GM21717 (cell line): ENCODE measurements around the gene ARHGAP21.

Experiments used
- ATAC-seq: cut with Tn5 transposase; IDR thresholded peaks from one replicate; pipeline ENCODE4 v1.9.1; 2021; ENCODE audit warnings: mild to moderate bottlenecking, moderate library complexity; ENCODE audit not compliant: unreplicated experiment

The ARHGAP21 gene

GRCh38 chr10:24723386-24723787 lies 300 bp downstream of the ARHGAP21 start:
- ATAC-seq: peak; percentile 29

- ATAC-seq: peak; percentile 17
These were observed 856 bp downstream of the ARHGAP21 start for GRCh38 chr10:24722676-24723385.

DNA sequence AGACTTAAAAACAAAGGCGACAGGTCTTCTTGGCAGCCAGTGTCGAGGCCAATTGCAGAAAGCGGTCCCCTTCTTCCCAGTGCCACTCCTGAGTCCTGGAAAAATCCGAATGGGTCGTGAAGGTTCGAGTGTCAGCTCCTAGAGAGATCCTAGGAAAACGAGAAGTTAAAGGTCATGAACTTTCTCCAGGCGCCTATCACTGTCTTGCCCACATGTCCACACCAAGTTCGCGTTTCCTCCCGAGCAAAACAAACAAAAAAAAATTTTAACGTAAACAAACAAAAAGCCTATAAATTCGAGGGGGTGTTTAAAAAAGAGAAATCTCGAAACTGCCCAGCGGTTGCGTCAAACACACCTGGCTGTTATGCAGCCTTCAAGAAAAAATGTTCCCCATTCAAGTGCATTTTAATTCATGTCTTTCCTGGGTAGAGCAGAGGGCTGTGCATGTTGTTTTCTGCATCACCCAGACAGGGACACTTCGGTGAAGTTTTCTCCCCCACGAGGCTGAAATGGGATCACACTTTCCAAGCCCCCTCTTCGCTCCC lies 1.5 kb downstream of the ARHGAP21 start:
- no peak for ATAC-seq

- ATAC-seq: no peak
These were observed 2.2 kb downstream of the ARHGAP21 start for GRCh38 chr10:24721229-24722106.

GRCh38 chr10:24720096-24720495 lies 3.6 kb downstream of the ARHGAP21 start:
- no peak for ATAC-seq

- ATAC-seq: no peak
These were observed 5.4 kb downstream of the ARHGAP21 start for GRCh38 chr10:24718031-24718855.

DNA sequence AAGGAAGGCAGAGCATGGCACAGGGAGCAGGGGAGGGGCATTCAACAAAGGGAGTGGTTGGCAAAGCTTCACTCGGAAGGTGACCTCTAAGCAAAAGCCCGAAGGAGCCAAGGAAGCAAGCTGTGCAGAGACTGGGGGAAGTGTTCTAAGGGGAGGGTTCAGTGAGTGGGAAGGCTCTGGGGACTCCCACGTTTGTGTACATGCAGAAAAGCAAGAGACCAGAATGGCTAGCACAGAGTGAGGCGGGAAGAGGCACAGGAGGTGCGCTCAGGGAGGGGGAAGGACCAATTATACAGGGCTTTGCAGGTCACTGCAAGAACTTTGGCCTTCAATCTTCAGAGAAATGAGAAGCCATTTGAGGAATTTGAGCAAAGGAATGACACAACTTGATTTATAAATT lies 7.4 kb downstream of the ARHGAP21 start:
- no peak for ATAC-seq

GRCh38 chr10:24715246-24715769 lies 8.4 kb downstream of the ARHGAP21 start:
- no peak for ATAC-seq

DNA sequence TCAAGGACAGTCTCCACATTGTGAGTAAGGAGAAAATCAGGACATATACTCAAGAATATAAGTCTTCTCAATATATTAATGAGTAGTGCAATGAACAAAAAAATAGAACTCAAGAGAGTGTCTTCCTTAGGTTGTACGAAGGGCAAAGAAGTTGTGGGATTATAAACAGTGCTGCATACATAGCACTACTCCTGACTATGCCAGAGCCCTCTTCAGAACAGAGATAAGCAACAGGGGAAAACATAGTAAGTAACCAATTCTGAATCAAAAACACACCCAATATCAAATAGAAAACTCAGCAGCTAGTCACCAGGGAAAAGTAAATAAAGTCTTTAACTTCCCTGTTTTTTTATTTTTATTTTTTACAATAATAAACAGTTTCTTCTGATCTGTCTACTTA lies 10.6 kb downstream of the ARHGAP21 start:
- no peak for ATAC-seq

DNA sequence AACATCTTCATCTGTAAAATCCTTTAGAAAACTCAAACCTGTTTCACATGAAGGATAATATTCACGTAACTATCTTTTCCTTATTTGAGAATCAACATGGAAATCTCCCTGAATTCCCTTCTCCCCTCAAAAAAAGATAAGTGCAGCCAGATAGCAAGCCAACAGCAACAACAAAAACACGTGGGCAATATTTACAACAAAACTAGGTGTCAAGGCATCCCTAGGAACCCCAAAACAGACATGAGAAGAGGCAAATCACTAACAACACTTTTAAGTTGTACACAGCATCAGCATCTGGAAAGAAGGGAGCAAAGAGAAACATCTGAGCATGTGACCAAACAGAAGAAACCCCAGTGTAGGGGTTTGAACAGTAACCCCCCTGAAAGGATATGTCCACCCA lies 12.2 kb downstream of the ARHGAP21 start:
- no peak for ATAC-seq

- no peak for ATAC-seq
These were observed 15.6 kb downstream of the ARHGAP21 start for GRCh38 chr10:24708081-24708480.

- ATAC-seq: no peak
These were observed 16.2 kb downstream of the ARHGAP21 start for GRCh38 chr10:24707445-24707844.

DNA sequence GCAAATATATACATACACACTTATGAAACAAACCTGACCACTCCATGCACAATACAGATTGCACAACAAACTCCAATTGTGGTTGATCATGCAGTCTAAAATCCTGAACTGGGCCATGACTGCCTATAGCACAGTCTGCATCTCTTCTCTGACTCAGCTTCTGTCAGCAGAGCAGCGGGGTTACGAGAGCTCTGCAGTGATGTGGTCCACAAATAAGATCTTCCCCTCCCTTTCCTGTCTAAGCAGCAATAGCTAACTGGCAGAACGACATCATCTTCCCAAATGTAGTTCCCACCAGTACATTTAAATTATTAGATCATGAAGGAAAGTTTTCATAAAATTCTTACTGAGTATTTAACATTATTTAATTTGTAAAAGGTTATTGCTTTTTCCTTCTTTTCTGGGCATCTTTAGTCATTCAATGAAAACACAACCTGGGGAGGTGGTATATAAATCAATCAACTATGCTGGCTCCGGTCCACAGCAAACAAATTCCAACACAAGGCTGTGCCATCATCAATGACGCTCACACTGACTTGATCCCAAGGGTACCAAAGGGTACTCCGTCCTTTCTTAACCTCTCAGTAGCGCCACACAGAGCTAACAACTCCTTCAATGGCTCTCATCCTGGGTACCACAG lies 17.1 kb downstream of the ARHGAP21 start:
- no peak for ATAC-seq

- no peak for ATAC-seq
These were observed 20.0 kb downstream of the ARHGAP21 start for GRCh38 chr10:24703700-24704099.

DNA sequence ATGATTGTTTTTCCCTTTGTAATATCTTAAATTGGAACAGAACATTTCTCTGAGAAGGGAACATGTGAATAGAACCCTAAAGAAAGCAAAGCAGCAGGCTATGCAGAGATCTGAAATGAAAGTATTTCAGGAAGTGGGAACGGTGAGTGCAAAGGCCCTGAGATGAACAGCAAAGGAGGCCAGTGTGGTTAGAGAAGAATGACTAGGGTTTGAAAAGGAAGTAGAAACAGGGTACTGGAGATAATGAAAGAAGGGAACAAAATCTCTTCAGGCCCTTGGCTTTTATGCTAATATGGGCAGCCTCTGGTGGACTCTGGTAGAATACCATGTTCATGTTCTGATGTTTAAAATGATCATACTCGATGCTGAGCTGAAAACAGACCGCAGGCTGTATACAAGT lies 22.2 kb downstream of the ARHGAP21 start:
- ATAC-seq: peak; percentile 87

- ATAC-seq: no peak
These were observed 22.7 kb downstream of the ARHGAP21 start for GRCh38 chr10:24700948-24701347.

DNA sequence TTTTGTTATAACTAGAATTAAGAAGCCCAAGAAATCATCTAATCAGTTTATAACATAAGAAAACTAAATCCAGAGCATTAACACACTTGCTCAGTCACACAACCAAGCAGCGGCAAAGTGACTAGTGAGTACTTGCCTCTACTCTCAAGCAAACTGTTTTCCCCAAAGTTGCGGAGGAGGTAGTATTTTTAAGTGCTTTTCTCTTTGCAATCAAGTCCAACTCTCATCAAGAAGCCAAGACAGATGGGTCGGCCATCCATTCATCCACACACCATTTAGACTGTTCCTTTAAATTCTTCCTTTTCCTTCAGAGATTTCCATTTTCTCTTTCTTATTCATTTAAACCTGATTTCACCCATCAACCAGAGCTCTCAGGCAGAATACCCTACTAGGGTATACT lies 25.4 kb downstream of the ARHGAP21 start:
- ATAC-seq: no peak

DNA sequence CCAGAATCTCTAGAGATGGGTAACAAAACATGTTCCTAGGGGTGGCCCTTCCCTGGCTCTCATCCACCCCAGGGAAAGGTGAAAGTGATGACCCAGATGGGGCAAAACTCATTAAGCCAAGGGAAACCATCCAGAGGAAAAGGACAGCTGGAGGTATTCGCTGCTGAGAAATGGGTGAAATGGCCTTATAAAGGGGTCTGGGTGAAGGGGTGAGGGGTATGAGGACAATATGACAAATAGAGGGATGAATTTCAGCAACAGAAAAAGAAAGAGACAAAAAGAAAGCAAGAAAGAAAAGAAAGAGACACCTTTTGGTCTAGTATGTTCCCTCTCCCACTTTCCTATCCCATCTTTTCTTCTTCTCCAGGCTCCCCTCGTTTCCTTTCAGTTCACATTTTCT lies 26.6 kb downstream of the ARHGAP21 start:
- ATAC-seq: no peak

GRCh38 chr10:24695452-24695851 lies 28.2 kb downstream of the ARHGAP21 start:
- ATAC-seq: no peak

DNA sequence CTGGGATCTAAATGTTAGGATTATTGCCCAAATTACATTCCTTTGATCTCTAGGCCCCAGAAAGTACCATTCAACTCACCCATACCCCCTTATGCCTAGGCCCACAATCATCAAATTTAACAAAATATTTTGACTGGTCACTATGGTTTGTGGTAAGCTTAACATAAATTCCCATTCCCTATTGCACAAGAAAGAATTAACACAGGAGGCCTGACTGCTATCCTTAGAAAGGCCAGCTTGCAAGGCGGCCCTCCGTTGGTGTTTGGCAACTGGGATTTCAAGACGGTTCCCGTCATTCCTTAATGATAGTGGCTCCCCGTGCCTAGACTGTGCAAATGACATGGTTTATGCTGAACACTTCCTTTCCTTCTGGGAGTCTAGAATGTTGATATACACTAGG lies 29.6 kb downstream of the ARHGAP21 start:
- no peak for ATAC-seq
